ENCODE measurements around the gene KCNG2. TPM values are rescaled to one million over a fixed set of nuclear protein-coding genes. Genes with fewer than 3 reads are reported as not detected.

Gene KCNG2
- total RNA-seq, 4 donors from 2014 or later, result 0.60 to 0.84 (median 0.78) TPM; not detected in 1

DNA sequence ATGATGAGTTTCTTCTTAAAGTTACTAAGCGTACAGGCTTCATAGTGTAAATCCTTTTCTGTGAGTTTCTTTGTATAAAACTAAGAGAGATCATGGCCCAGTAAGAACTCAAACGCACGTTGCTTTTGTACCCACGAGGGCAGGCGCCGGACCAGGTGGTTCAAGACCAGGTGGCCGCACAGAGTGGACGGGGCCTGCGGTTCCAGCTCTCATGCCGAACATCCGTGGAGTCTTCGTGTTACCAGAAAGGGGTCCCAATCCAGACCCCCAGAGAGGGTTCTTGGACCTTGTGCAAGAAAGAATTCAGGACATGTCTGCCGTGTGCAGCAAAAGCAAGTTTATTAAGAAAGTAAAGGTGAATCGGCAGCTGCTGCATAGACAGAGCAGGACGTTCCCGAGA is 53.0 kb downstream of the KCNG2 start:
- Histone ChIP-seq H3K9me3 (peaks cover 0 to 6% (median 0%) of the 10 kb centered on the region in 4 donors), H3K27ac (no peak overlapping the region), H3K4me1 (peaks cover 0 to 5% (median 0%) of the 10 kb centered on the region in 4 donors), H3K27me3 (no peaks in the 10 kb centered on the region), H3K4me3 (no peak overlapping the region), H3K36me3 (no peaks in the 10 kb centered on the region)
- no peak for DNase-seq (ENCODE audit: low spot score in 2 of 2)
- WGBS, 2 donors, result 84 to 86% methylated on average over 16 of the region's 16 CpGs
- TF ChIP-seq POLR2A (IDR thresholded peaks at IDR 0.05) (no peak), EP300 (IDR thresholded peaks at IDR 0.05) (no peak)

DNA sequence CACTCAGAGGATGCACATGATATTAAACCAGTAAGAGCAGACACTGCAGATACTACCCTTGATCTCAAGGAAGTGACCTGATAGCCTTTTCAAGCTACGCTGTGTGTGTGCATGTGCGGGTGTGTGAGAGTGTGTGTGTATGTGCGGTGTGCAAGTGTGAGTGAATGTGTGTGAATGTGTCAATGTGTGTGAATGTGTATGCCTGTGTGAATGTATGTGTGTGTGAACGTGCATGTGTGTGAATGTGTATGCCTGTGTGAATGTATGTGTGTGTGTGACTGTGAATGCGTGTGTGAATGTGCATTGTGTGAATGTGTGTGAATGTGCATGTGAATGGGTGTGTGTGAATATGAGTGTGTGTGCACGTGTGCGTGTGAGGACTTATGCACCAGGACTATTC is 53.8 kb downstream of the KCNG2 start:
- H3K4me3 ChIP-seq, result no peak overlapping the region
- no peaks in the 10 kb centered on the region for H3K27me3 ChIP-seq
- DNase-seq (ENCODE audit: low spot score in 2 of 2), result no peak
- peaks cover 0 to 7% (median under 1%) of the 10 kb centered on the region in 4 donors for H3K4me1 ChIP-seq
- H3K36me3 ChIP-seq, result no peaks in the 10 kb centered on the region
- TF ChIP-seq EP300 (IDR thresholded peaks at IDR 0.05), result no peak
- H3K27ac ChIP-seq, result no peak overlapping the region
- peaks cover 0 to 6% (median 0%) of the 10 kb centered on the region in 4 donors for H3K9me3 ChIP-seq
- 92% methylated on average over 7 of the region's 7 CpGs for WGBS, 2 donors

DNA sequence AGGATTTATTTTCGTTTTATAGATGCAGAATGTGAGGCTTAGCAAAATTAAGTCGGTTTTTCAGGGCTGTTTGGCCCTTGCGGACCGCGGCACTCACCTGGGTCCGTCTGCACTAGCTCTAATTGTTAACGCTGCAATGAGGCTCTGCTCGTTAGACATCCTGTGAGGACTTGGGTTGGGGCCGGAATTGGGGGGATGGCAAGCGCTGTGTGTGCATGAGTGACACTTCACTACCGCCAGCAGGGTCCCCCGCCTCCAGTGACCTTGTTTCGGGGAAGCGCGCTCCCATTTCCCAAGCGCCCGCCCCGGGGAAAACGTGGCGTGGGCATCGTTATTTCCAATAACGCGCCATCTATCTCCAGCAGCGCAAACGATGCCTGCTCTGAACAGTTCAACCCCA is 54.2 kb downstream of the KCNG2 start:
- Histone ChIP-seq H3K27ac (no peak overlapping the region), H3K36me3 (no peaks in the 10 kb centered on the region)
- WGBS, 2 donors, result 87 to 88% methylated on average over 25 of the region's 25 CpGs

DNA sequence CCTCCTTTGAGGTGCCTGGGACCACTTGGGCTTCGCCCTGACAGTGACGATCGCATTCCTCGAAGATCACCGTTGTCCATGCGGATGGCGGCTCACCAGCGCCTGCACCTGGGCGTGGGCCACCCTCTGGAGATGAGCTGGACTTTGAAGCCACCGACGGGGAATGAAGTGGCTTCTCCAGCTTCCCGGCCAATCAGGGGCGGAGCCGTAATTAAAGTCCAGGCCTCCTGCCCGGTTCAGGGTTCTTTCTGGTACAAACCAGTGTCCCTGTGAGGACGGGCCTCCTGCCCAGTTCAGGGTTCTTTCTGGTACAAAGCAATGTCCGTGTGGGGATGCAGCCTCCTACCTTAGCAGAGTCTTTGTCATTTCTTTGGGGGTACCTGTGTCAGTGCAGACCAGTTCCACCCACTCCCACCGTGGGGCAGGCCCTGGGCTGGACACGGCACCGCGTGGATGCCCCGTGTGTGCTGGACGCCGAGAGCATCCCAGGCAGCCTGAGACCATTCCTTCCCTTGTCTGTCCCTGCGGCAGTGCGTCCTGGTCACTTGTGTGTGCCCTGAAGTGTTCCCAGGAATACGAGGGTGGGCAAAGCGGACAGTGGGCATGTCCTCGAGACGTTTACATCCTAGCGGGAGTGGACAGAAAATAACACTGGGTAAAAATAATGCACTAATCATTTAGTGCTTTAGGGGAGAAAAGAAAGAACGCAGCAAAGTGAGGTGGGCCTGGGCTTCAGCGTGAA is 55.0 kb downstream of the KCNG2 start:
- no peak overlapping the region for H3K27ac ChIP-seq
- TF ChIP-seq, protein P1, sequence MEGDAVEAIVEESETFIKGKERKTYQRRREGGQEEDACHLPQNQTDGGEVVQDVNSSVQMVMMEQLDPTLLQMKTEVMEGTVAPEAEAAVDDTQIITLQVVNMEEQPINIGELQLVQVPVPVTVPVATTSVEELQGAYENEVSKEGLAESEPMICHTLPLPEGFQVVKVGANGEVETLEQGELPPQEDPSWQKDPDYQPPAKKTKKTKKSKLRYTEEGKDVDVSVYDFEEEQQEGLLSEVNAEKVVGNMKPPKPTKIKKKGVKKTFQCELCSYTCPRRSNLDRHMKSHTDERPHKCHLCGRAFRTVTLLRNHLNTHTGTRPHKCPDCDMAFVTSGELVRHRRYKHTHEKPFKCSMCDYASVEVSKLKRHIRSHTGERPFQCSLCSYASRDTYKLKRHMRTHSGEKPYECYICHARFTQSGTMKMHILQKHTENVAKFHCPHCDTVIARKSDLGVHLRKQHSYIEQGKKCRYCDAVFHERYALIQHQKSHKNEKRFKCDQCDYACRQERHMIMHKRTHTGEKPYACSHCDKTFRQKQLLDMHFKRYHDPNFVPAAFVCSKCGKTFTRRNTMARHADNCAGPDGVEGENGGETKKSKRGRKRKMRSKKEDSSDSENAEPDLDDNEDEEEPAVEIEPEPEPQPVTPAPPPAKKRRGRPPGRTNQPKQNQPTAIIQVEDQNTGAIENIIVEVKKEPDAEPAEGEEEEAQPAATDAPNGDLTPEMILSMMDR (IDR thresholded peaks at IDR 0.05), result no peak
- TF ChIP-seq EP300 (IDR thresholded peaks at IDR 0.05), result no peak
- peaks cover 0 to 19% (median 2%) of the 10 kb centered on the region in 4 donors for H3K4me1 ChIP-seq
- H3K27me3 ChIP-seq, result no peaks in the 10 kb centered on the region
- no peaks in the 10 kb centered on the region for H3K36me3 ChIP-seq
- DNase-seq (ENCODE audit: low spot score in 2 of 2), result no peak
- H3K4me3 ChIP-seq, result no peak overlapping the region
- 88 to 90% methylated on average over 26 to 33 of the region's 33 CpGs for WGBS, 2 donors
- peaks cover 0 to 6% (median 0%) of the 10 kb centered on the region in 4 donors for H3K9me3 ChIP-seq

More for the DNA sequence above, 54.2 kb downstream of the KCNG2 start:
- H3K9me3 ChIP-seq, result peaks cover 0 to 6% (median 0%) of the 10 kb centered on the region in 4 donors
- H3K4me1 ChIP-seq, result peaks cover 0 to 12% (median 2%) of the 10 kb centered on the region in 4 donors
- TF ChIP-seq EP300 (IDR thresholded peaks at IDR 0.05) (no peak), POLR2A (IDR thresholded peaks at IDR 0.05) (no peak)
- TF ChIP-seq, protein P1 (IDR thresholded peaks at IDR 0.05), result no peak
- no peak overlapping the region for H3K4me3 ChIP-seq
- no peaks in the 10 kb centered on the region for H3K27me3 ChIP-seq
- no peak for DNase-seq (ENCODE audit: low spot score in 2 of 2)

DNA sequence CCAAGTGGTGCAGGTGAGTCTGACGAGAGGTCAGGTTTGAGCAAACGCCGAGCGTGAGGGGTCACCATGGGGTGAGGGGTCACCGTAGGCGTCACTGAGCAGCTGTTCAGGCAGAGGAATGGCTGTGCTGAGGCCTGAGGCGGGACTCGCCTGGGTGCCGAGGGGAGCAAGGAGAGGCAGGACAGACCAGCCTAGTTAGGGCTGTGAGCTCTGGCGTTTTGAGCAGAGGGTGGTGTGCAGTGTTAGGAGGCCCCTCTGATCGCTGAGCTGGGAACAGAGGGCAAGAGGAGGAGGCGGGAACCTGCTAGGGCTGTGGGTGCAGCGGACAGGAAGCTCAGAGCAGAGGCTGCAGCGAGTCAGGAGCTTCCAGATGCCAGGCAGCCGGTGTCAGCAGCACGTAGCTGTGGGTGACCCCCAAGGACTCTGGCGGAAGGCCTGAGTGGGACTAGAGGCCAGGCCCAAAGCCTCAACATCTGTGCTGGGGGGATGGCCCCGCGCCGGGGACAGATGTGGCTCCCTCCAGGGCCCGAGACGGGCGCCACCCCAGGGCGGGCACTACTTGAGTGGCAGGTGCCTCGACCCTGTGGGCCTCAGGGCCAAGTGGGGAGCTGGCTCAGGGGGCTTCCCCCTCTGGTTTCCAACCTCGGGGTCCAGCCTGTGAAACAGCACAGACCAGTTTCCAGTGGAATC is 55.7 kb downstream of the KCNG2 start:
- H3K27ac ChIP-seq, result no peak overlapping the region
- H3K4me3 ChIP-seq, result no peak overlapping the region
- H3K4me1 ChIP-seq, result peaks cover 0 to 19% (median 2%) of the 10 kb centered on the region in 4 donors
- no peak for TF ChIP-seq EP300 (IDR thresholded peaks at IDR 0.05)
- TF ChIP-seq, protein P1 (IDR thresholded peaks at IDR 0.05), result no peak
- no peak for TF ChIP-seq POLR2A (IDR thresholded peaks at IDR 0.05)
- no peak for DNase-seq (ENCODE audit: low spot score in 2 of 2)
- no peaks in the 10 kb centered on the region for H3K27me3 ChIP-seq
- no peaks in the 10 kb centered on the region for H3K36me3 ChIP-seq
- WGBS, 2 donors, result 73 to 81% methylated on average over 19 to 24 of the region's 26 CpGs
- H3K9me3 ChIP-seq, result peaks cover 0 to 6% (median 0%) of the 10 kb centered on the region in 4 donors

DNA sequence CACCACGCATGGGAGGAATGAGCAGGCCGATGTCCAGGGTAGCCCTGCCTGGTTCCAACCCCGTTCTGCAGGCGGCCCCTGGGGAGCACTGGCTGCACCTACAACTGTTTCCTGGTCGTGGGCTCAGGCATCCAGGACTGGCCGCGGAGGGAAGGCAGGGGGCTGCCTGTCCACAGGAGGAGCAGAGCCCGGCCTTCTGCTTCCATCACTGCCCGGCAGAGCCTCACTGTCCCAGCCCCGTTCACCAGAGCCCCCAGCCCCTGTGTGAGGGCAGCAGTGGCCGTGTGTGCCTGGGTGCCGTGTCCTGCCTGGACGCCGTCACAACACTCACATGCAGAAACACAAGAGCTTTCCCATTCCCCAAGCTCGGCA is 56.2 kb downstream of the KCNG2 start:
- Histone ChIP-seq H3K4me3 (no peak overlapping the region), H3K9me3 (peaks cover 0 to 6% (median 0%) of the 10 kb centered on the region in 4 donors), H3K36me3 (no peaks in the 10 kb centered on the region), H3K4me1 (peaks cover 0 to 19% (median 2%) of the 10 kb centered on the region in 4 donors), H3K27ac (no peak overlapping the region), H3K27me3 (no peaks in the 10 kb centered on the region)
- no peak for DNase-seq (ENCODE audit: low spot score in 2 of 2)
- 88 to 89% methylated on average over 13 of the region's 15 CpGs for WGBS, 2 donors
- TF ChIP-seq, protein P1 (IDR thresholded peaks at IDR 0.05), result no peak
- no peak for TF ChIP-seq EP300 (IDR thresholded peaks at IDR 0.05)
- no peak for TF ChIP-seq POLR2A (IDR thresholded peaks at IDR 0.05)

Data from tibial nerve (tissue), 4 donors.